ENCODE results near the gene ADAM12. TPM values are rescaled to one million over a fixed set of nuclear protein-coding genes. Genes with fewer than 3 reads are reported as not detected.

Gene ADAM12
- polyA plus RNA-seq, 1 donor = 2.2 TPM

DNA sequence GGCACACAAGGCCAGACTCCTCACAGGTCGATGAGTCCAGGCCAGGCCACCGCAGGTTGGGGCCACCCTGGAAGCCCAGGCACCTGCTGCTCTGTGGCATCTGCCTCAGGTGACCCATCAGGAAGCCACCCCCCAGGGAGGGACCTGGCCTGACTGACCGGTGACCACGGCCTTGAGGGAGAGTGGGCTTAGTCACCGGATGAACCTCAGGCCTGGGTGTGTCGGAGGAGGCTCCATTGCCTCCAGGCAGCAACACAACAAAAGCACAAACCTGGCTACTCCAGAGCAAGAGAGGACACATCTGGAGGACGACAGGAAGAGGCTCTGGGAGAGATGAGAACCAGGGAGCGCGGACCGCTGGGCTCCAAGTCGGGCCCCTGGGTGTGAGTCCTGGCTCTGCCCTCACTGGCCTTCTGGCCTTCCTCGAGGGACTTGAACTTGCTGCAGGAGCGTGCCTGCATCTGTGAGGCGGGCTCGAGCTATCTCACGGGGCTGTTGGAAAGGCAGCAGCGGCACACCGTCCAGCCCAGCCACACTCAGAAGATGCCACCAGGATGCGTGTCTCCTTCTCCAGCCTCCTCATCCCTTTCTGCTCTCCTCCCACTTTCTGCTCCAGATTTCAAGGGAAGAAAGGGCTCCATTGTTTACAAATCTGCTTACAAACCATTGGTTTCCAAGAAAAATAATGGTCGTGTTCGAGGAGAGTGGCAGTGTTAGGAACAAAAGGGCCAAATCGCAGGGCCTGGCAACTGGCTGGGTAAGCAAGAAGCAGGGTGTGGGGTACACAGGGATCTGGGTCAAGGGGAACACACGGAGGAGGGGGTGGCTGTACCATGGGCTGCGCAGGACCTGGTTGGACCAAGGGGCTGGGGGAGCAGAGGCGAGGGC lies 152.9 kb downstream of the ADAM12 start:
- Histone ChIP-seq H3K4me3 (ENCODE audit: low read length) (no peak overlapping the region), H3K9me3 (ENCODE audit: control insufficient read depth, low read depth, low read length) (no peaks in the 10 kb centered on the region), H3K27me3 (ENCODE audit: control insufficient read depth, insufficient read depth, low read length) (peaks cover 5% of the 10 kb centered on the region), H3K4me1 (ENCODE audit: control insufficient read depth, insufficient read depth, low read length) (no peaks in the 10 kb centered on the region), H3K36me3 (ENCODE audit: control insufficient read depth, insufficient read depth, low read length) (no peaks in the 10 kb centered on the region), H3K27ac (ENCODE audit: low read length) (no peak overlapping the region)
- 100% methylated on average over 1 of the region's 25 CpGs for WGBS (ENCODE audit: insufficient coverage, low lambda C conversion rate)
- no peak for DNase-seq

DNA sequence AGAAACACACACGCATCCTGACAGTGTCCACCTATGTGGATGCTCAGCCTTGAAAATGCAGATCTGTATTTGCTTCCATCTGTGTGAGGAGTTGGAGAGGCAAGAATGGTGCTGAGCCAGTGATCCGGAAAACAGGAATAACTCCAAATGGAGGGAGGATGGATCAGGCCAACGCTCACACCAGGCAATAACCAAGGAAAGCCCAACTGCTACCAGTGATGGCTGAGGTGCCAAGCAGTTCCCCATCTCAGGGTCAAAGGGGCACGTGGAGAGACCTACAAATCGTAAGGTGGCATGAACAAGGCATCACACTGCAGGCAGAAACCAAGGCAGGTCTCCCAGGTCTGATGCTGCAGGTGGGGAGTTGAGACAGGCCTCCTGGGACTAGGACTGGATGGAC lies 153.6 kb downstream of the ADAM12 start:
- Histone ChIP-seq H3K36me3 (ENCODE audit: control insufficient read depth, insufficient read depth, low read length) (no peaks in the 10 kb centered on the region), H3K4me3 (ENCODE audit: low read length) (no peak overlapping the region), H3K27me3 (ENCODE audit: control insufficient read depth, insufficient read depth, low read length) (peaks cover 3% of the 10 kb centered on the region), H3K4me1 (ENCODE audit: control insufficient read depth, insufficient read depth, low read length) (no peaks in the 10 kb centered on the region), H3K27ac (ENCODE audit: low read length) (no peak overlapping the region), H3K9me3 (ENCODE audit: control insufficient read depth, low read depth, low read length) (no peaks in the 10 kb centered on the region)
- DNase-seq = no peak
- WGBS (ENCODE audit: insufficient coverage, low lambda C conversion rate) = 80% methylated on average over 1 of the region's 5 CpGs

DNA sequence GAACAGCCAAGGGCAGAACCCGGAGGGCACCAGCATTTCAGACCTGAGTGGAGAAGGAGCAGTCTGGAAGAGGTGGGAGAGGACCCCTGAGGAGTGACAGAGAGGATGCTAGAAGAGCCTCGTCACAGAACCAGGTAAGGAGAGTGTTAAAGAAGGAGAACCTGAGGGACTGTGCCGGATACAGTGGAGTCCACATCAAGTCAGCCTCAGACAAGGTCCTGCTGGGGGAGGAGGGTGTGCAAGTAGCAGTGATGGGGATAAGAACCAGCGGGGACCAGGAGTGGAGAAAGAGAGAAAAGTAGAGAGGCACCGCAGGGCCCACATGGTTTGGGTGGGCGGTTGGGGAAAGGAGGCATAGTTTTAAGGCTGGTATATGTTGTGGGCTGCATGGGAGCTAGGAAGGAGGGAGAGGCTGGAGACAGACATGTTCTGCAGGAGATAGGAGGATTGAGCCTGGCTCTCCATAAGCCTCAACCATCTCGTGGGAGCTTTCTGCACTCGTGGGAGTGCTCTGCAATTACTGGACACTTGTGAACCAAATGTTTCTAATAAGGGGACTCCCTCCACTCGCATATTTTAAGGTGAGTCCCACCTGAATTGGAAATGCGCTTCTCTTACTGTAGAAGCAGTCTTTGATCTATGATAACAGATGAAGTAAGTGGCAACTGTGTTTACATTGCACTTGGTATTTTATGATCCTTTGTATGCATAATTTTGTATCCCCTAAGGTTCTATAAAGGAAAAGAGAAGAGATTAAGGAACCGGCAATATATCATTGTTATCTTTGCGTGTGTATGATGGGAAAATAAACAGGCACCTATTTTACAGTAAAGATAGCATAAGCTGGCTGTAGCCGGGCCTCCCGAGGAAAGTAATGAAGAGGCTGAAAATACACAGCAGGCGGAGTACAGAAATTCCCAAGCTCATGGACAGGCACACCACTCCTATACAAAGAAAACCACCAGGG lies 154.8 kb downstream of the ADAM12 start:
- Histone ChIP-seq H3K36me3 (ENCODE audit: control insufficient read depth, insufficient read depth, low read length) (no peaks in the 10 kb centered on the region), H3K27me3 (ENCODE audit: control insufficient read depth, insufficient read depth, low read length) (peaks cover 3% of the 10 kb centered on the region), H3K4me3 (ENCODE audit: low read length) (no peak overlapping the region), H3K9me3 (ENCODE audit: control insufficient read depth, low read depth, low read length) (no peaks in the 10 kb centered on the region), H3K27ac (ENCODE audit: low read length) (no peak overlapping the region), H3K4me1 (ENCODE audit: control insufficient read depth, insufficient read depth, low read length) (no peaks in the 10 kb centered on the region)
- 85% methylated on average over 2 of the region's 15 CpGs for WGBS (ENCODE audit: insufficient coverage, low lambda C conversion rate)
- DNase-seq = no peak

DNA sequence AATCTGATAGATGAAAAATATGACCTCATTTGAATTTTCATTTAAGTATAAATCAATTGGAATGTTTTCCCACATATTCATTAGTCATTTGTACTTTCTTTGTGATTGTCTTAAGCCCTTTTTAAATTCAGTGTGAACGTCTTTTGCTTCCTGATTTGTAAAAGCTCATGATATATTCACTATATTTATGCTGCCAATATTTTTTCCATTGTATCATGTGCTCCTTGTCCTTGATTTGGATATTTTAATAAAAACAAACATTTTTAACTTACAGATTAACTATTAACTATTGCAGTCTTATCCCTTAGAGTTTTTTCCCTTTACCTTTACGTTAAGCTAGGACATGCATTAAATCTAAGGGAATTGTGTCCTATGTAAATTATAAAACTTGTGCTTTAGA lies 157.7 kb downstream of the ADAM12 start:
- Histone ChIP-seq H3K27me3 (ENCODE audit: control insufficient read depth, insufficient read depth, low read length) (peaks cover 3% of the 10 kb centered on the region), H3K9me3 (ENCODE audit: control insufficient read depth, low read depth, low read length) (no peaks in the 10 kb centered on the region), H3K27ac (ENCODE audit: low read length) (no peak overlapping the region), H3K4me1 (ENCODE audit: control insufficient read depth, insufficient read depth, low read length) (no peaks in the 10 kb centered on the region), H3K4me3 (ENCODE audit: low read length) (no peak overlapping the region), H3K36me3 (ENCODE audit: control insufficient read depth, insufficient read depth, low read length) (no peaks in the 10 kb centered on the region)
- no peak for DNase-seq
- WGBS (ENCODE audit: insufficient coverage, low lambda C conversion rate) = 94% methylated on average over 2 of the region's 2 CpGs

DNA sequence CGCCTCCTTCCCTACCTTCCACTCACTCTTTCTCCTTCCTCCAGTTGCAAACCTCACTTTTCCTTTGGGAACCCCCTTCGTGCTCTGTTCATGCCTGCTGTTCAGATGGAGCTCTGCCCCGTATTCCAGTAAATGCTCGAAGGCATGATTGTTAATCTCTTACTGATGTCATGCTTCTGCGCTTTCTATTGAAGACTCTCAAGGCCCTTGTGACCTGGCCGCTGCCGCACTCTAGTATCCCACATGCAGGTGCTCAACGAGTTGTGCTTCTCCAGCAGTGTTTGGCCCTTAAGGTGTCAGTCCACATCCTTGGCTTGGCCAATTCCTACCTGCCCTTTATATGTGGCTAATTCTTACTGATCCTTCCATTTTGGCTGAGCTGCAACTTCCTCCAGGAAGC lies 158.6 kb downstream of the ADAM12 start:
- no peaks in the 10 kb centered on the region for H3K4me1 ChIP-seq (ENCODE audit: control insufficient read depth, insufficient read depth, low read length)
- no peaks in the 10 kb centered on the region for H3K9me3 ChIP-seq (ENCODE audit: control insufficient read depth, low read depth, low read length)
- peaks cover 3% of the 10 kb centered on the region for H3K27me3 ChIP-seq (ENCODE audit: control insufficient read depth, insufficient read depth, low read length)
- H3K27ac ChIP-seq (ENCODE audit: low read length) = no peak overlapping the region
- DNase-seq = no peak
- H3K36me3 ChIP-seq (ENCODE audit: control insufficient read depth, insufficient read depth, low read length) = no peaks in the 10 kb centered on the region
- no CpG with 5 or more reads among the region's 8 CpGs for WGBS (ENCODE audit: insufficient coverage, low lambda C conversion rate)
- H3K4me3 ChIP-seq (ENCODE audit: low read length) = no peak overlapping the region

DNA sequence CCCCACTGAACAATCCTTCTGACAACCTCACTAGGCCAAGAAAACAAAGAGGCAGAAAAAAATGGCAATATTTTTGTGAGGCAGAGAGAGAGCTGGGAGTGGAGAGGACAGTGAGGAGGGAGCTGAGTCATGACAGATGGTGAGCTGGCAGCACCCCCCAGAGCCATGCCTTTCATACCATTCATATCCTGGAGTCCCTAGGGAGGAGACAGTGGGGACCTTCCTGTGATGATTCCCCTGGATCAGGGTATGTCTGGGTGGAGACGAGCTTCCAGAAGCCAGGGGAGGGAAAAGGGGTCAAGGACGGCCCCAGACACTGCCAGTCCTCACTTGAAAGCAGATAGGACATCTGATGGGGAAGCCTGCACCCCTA lies 160.5 kb downstream of the ADAM12 start:
- Histone ChIP-seq H3K4me3 (ENCODE audit: low read length) (no peak overlapping the region), H3K9me3 (ENCODE audit: control insufficient read depth, low read depth, low read length) (no peaks in the 10 kb centered on the region), H3K36me3 (ENCODE audit: control insufficient read depth, insufficient read depth, low read length) (no peaks in the 10 kb centered on the region), H3K27me3 (ENCODE audit: control insufficient read depth, insufficient read depth, low read length) (peaks cover 3% of the 10 kb centered on the region), H3K27ac (ENCODE audit: low read length) (no peak overlapping the region), H3K4me1 (ENCODE audit: control insufficient read depth, insufficient read depth, low read length) (no peaks in the 10 kb centered on the region)
- no peak for DNase-seq
- no CpG with 5 or more reads among the region's 2 CpGs for WGBS (ENCODE audit: insufficient coverage, low lambda C conversion rate)

DNA sequence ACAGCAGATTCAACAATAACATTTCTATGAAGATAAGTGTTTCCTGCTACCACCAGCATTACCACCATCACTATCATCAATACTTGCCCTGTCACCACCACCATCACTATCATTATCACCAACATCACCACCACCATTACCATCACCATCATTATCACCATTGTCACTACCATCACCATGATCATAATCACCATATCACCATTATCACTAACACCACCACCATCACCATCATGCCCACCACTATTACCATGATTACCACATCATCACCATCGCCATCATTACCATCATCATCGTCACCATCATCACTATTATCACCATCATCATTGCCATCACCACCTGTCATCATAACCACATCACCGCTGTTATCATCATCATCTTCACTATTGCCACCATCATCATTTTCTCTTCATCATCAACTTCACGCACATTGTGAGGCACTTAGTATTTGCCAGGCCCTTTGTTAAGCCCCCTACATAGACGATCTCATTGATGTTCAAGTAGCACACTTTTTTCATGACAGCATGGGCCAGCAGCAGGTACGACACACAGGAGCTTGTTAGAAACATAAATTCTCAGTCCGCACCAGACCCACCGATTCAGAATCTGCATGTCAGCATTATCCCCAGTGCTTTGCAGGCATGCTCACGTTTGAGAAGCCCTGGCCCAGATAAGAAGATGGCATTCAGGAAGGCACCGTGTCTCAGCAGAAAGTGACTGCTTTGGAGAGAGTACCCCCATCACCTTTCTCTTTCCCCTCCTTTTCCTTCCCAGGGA lies 161.1 kb downstream of the ADAM12 start:
- Histone ChIP-seq H3K36me3 (ENCODE audit: control insufficient read depth, insufficient read depth, low read length) (no peaks in the 10 kb centered on the region), H3K4me3 (ENCODE audit: low read length) (no peak overlapping the region), H3K4me1 (ENCODE audit: control insufficient read depth, insufficient read depth, low read length) (no peaks in the 10 kb centered on the region), H3K27ac (ENCODE audit: low read length) (no peak overlapping the region), H3K9me3 (ENCODE audit: control insufficient read depth, low read depth, low read length) (no peaks in the 10 kb centered on the region), H3K27me3 (ENCODE audit: control insufficient read depth, insufficient read depth, low read length) (peaks cover 3% of the 10 kb centered on the region)
- 92% methylated on average over 5 of the region's 10 CpGs for WGBS (ENCODE audit: insufficient coverage, low lambda C conversion rate)
- DNase-seq = no peak

DNA sequence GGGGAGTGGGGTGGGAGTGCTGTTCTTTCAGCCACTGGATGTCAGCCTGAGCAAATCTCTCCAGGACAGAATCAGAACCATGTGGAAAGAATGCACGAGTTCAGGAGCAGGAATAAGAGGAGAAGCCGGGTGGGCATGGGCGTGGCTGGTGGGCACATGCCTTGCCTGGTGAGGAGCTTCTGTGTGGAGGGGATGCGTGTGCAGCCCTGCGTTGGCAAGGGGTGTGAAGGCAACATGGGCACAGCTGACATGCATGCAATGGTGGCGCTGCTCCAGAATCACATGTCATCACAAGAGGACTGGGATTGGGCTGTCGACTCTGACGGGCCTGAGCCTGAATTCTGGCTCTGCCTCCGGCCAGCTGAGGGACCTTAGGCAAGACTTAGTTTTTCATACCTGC lies 162.1 kb downstream of the ADAM12 start:
- no CpG with 5 or more reads among the region's 9 CpGs for WGBS (ENCODE audit: insufficient coverage, low lambda C conversion rate)
- H3K36me3 ChIP-seq (ENCODE audit: control insufficient read depth, insufficient read depth, low read length) = no peaks in the 10 kb centered on the region
- DNase-seq = no peak
- no peaks in the 10 kb centered on the region for H3K4me1 ChIP-seq (ENCODE audit: control insufficient read depth, insufficient read depth, low read length)
- H3K4me3 ChIP-seq (ENCODE audit: low read length) = no peak overlapping the region
- H3K9me3 ChIP-seq (ENCODE audit: control insufficient read depth, low read depth, low read length) = no peaks in the 10 kb centered on the region
- H3K27me3 ChIP-seq (ENCODE audit: control insufficient read depth, insufficient read depth, low read length) = no peaks in the 10 kb centered on the region
- H3K27ac ChIP-seq (ENCODE audit: low read length) = no peak overlapping the region

DNA sequence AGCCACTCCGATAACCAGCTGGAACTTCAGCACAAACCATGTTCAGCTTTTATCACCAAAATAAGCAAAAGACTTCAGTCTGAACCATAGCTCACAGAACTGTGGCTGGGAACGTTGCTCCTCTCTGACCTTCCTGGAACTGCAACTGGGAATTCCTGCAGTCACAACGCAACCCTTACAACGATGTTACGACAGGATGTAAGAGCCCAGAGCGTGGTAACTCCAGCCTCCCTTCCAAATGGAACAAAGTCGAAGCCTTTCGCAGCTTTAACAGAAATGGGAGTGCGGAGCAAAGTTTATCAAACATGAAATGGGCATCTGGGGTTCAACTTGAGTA lies 162.6 kb downstream of the ADAM12 start:
- Histone ChIP-seq H3K27ac (ENCODE audit: low read length) (no peak overlapping the region), H3K9me3 (ENCODE audit: control insufficient read depth, low read depth, low read length) (no peaks in the 10 kb centered on the region), H3K36me3 (ENCODE audit: control insufficient read depth, insufficient read depth, low read length) (no peaks in the 10 kb centered on the region), H3K4me3 (ENCODE audit: low read length) (no peak overlapping the region), H3K27me3 (ENCODE audit: control insufficient read depth, insufficient read depth, low read length) (no peaks in the 10 kb centered on the region), H3K4me1 (ENCODE audit: control insufficient read depth, insufficient read depth, low read length) (no peaks in the 10 kb centered on the region)
- no peak for DNase-seq
- no CpG with 5 or more reads among the region's 9 CpGs for WGBS (ENCODE audit: insufficient coverage, low lambda C conversion rate)
